Bone marrow (tissue), 2 donors: ENCODE results near the gene DCX.

Experiments used
- DNase-seq, 2 donors: peaks; one replicate each; lab custom pipeline; 2025; lab: John Stamatoyannopoulos, UW

Gene DCX

DNA sequence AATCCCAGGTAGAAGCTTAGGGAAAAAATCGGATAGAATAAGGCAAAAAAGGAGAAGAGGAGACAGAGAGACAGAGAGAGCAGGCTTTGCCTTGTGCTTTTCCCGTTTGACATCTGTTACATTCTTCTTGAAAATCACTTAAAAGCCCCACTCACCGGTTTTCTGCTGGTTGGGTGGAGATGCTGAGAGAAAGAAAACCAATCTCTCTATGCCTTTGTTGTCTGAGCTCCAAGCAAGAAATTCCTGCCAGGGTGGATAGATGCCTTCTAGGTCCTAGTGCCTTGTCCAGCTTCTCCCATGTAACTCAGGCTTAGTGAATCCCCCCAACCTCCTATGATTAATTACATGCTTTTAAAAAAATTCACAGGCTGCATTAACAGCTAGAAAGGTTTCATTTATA is at the start of gene DCX:
Gene DCX (minus strand): TSS at position 210 of the 400 bp plus-strand sequence. CDS start 1,794 bp downstream, outside the sequence.
- no peak for DNase-seq

DNA sequence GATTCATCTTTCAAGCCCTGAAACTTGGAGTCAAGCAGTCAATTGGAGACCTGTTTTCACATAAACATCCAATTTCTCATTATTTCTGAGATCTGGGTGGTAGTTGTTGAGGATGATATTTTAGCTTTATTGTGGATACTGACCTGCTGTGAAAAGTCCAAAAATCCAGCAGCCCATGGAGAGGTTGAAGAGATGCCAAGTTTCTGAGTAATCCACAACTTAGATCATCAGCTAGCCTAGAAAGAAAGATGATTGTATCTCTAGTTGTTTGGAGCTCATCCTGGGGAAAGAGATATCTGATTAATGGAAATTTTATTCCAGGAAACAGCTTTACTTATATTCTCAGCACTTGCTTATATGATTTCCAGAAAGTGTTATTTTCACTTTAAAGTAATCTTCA is 48.6 kb upstream of the DCX start:
- no peak for DNase-seq

DNA sequence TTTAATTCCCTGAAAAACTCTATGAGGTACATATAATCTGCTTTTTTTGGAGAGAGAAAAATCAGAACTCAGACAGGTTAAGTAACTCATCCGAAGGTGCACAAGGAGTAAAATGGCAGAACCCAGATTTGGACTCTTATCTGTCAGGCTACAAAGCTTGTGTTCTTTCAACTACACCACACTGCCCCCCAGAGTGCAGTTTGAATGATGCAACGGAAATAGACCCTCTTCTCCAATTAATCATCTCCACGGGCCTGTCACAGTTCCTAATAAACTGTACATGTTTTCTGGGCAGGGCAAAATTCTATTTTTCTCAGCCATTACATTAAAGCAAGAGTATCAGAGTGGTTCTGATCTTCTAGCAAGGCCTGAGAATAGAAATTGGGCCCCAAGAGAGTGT is 35.3 kb upstream of the DCX start:
- no peak for DNase-seq

DNA sequence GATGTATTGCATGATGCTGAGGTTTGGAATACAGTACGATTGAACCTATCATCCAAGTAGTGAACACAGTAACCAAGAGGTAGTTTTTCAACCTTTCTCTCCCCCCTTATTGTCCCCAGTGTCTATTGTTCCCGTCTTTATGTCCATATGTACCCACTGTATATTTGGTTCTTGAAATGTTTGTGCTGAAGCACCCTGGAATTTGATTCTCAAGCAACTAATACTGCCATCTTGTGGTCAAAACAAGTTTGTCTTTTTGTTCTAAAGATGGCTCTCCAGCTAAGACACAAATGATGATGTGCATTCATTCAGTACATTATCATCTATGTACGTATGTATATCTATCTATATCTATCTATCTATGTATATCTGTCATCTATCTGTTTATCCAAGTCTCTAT is 33.5 kb upstream of the DCX start:
- DNase-seq, result no peak

DNA sequence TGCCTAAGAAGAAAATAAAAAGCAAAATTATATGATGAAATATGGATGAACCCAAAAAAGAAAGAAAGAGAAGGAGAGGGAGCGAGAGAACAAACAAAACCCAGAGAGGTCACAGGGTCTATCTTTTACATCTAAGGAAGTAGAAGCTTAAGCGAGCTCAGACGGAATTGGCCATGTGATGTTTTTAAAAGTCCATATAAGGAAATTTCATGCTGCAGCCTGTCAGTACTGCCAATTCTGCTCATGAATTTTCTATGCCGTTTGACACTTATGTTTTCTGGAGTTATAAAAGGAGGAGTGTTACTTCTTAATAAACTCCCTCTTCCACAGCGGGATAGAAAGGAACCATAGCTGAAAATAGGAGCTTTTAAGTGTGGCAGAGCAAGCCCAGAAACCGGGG is 32.9 kb upstream of the DCX start:
- DNase-seq, result no peak

DNA sequence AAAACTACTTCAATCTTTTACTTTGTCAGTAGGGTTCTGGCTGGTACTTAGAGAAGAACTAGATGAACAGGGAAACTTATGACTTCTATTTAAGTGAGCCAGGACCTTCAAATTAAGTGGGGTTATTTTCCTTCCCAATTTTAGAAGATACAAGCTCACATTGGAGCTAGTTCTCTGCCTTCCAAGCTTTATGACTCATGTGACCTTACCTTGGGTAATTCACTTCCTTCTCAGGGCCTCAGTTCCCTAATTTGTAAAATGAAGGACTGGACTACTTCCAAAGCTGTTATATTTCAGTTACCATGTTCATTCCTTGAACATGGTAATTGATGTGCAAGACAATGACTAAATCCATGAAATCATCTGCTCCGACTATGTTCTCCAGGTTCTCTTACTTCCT is 32.0 kb upstream of the DCX start:
- DNase-seq, result no peak

DNA sequence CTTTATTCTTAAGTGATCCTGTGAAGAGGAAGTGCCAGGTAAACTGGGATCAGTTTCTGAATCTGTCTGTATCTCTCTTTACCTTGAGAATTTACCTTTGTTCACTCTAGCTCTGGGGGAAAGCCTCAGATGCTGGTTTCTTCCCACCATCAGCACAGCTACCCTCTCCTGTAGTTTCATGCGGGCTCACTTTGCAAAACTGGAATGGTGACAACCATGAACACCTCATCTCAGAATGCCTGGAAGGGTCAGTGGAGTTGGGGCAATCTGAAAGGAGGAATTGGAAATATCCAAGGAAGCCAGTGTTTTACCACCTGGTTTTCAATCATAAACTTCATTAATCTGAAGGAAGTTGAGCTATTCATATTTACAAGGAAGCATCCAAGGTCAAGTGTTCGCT is 30.8 kb upstream of the DCX start:
- DNase-seq, result no peak

DNA sequence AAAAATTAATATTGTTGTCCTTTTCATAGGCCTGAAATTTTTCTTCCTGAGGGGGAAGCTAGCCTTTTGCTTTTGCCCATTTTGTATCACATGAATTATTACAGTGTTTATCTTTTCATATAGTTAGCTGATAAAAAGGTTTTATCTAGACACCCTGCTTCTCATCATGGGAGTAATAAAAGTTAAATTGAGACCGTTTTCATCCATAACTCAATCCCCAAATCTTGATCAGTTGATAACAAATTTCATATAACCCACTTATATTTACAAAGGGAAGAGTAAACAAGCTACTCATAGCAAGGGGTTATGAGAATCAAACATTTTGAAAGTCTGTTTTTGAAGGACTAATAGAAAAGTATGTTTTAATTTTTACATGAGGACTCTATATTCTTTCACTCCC is 23.5 kb upstream of the DCX start:
- no peak for DNase-seq

DNA sequence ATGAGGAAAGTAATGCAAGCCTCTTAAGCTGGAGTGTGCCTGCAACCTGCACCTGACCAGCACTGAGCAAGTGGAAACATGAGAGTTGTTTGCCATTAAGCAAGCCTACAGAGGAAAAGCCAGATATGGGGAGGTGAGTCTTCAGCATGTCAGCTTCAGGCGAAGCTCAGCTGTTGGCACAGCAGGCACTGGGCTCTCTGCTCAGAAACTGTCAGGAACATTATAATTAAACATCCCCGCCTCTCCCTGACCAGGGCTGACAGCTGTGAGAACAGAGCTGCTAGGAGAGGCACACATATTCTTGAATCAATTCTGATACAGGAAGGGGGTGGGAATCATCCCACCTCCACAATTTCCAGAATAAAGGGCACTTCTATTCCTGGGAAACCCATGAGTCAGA is 19.0 kb upstream of the DCX start:
- DNase-seq, result no peak

DNA sequence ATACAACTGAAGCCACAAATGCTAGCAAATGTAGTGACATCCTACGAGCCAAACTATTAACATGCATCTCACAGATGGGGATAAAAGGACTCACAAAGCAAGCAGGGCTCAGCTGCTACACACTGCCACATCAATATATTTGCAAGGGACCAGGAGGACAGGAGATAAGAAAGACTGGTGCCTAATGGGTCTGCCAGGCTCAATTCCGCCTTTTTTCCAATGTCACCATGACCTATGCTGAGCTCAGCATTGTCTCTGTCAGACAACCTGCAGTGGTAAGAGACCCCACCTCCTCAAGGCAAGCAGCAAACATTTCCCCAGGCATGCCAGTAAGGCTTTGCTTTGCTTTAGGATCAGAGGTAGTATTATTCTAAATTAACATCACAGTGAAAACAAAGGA is 435 bp downstream of the DCX start:
- DNase-seq, result no peak

DNA sequence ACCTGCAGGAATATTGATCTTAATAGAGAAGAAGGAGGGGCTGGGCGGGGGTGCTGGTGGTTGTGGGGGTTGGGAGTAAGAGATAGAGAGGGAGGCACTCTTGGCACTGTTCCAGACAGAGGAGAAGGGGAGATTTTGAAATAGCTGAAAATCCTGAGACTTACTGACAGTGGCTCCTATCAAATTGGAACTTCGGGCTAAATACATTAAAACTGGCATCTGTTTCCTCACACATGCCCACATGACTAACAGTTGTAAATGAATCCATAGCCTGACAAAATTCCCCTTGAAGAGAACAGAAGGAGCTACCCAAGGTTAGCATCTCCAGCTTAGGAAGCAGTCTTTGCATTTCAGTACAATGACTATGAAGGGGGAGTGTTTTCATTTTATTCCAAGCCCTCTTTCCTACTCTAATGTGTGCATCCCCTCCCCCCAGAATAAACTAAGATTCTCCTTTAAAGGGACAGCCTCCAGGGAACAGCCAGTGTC is 1.4 kb downstream of the DCX start:
- DNase-seq, result no peak

DNA sequence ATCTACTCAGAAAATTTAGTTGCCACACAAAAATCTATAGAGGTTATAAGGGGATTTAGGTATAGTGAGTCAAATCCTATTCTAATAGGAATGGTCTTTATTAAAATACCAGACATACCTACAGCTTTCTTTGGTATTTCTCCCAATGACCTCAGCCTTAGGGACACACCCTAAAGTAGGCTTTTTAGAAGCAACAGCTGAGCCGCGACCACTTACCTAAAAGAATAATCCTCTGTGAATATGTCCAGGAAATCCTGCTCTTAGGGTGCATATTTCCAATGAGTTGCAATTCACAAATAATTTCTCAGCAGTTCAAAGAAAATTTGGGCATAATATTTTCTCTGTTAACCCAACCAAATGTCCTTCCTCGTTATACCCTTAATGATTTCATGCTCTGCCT is 2.7 kb downstream of the DCX start:
- DNase-seq, result no peak

DNA sequence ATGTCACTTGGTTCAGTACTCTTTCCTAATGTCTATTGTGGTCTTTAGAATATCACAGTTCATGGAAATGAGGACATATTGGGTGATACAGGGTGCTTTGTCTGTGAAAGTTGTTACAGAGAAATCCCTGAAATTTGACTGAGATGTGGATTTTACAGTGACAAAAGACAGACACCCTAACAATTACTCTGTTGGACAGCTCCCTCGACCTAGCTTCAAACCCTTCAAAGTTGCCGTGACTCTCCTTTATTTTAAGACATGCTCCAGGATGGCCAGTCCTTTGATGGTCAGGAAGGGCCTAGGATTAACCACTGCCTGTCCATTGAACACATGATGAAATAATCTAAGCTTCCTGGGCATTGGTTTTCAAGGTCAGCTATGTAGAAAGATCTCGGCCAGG is 4.0 kb downstream of the DCX start:
- DNase-seq, result no peak

DNA sequence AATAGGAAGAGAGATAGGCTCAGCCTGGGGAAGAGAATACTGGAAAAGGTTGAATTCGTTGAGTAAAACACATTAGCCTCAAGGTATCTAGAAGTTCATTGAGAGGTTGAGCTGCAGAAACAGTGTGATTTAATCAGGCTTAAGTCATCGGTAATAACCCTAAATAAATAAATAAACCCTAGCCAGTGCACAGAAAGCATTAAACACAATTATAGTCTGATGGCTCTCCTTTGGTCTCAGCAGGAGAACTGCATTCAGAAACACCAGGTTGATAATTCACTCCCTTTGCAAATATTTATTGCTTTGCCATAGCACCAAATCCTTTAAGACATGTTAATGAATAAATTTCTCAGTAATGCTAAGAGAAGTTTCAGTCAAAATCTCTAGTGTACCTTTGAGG is 9.6 kb downstream of the DCX start:
- no peak for DNase-seq

DNA sequence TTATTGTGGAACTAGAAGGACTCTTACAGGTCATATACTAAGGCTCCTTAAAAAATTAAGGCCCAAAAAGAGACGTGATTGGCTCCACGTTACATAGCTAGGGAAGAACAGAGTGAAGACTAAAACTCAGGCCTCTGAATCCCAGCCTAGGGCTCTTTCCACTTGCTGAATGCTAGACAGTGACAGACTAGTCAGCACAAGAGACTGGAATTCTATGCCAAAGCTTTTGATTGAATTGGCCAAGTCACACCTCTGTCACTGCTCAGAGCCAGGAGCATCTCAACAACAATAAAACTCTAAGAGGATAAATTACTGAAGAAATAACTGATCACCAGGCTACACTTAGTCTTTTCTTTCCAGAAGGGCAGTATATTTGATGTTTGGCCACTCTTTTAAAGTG is 16.8 kb downstream of the DCX start:
- DNase-seq, result no peak

DNA sequence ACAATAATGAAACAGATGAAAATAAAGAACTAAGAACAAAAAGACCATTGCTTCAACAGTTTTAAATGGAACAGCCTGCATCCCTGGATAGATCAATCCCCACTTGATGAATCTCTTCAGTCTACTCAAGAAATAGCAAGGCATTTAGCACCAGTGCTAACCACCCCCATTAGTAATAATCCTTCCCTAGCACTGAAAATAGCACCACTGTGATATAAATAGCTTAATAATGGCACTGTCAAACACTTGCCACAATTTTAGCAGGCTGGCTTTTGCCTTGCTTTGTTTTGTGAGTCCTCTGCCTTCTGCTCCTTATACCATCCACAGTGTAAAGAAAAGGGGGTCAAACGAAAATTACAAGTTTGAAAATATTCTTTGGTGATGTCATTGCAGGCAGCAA is 17.4 kb downstream of the DCX start:
- DNase-seq, result no peak

DNA sequence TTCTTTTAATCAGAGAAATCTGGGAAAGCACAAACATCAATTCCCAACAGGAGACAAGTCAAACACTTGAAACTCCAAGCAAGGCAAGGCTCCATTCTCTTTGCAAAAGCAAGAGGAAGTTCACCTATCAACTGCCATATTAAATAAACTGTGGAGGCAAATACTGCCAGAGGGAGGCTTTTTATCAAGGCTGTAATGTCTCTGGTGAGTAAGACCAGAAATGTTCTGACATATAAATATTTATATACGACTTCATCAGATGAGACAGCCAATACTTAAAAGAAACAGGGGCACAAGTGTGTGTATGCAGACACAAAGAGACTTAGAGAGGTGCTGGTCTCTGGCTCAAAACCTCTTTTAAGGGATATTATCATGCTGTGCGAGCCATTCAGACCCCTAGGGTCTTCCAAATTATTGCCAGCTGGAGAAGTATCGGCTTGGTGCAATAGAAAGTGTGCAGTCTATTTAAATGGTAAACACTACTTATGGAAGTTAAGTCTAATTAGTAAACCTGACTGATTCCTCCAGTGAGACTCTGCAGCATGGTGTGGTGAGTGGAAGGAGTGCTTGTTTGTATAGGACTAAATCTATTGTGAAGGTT is 24.4 kb downstream of the DCX start:
- DNase-seq, result no peak

DNA sequence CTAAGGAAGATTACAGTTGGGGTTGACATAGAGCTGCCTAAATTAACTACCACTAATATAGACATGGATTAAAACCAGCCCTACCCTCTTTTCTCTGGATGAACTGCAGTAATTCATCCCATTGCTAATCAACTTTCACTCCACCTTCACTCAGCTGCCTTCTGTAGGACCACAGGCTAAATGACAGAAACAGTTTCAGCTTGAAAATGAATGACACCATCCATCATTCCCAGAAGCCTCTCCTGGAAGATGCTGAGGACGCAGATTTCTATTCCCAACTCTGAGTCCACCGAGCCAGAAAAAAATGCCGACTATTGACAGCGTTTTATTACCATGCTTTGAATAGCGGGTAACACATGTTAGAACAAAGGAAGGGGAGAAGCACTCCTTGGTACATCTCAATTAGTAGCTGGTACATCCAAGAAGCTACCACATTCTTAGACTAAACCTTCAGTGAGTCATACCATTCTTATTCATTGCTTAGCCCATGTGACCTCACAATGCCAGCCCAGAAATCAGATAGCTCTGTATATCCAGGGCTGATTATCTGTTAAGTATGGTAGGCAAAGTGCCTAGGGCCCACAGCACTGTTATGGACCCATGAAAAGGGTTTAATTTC is 25.3 kb downstream of the DCX start:
- DNase-seq, result no peak

DNA sequence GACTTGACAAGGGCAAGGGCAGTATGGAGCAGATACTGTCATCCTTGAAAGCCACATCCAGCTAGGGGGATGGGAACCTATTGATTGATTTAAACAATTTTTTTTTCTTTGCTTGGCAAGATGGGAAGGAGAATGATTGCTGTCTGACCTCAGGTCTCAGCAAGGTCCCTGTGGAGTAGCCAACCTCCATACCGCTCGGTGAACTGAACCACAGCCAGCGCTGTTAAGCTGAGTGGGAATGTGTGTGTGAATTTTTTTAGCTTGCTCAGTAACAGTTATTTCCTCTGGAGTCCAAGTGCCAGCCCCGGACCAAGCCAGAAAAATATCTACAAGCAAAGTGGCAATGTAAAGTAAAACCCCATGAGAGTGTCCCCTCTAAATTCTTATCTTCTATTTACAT is 25.9 kb downstream of the DCX start:
- no peak for DNase-seq

DNA sequence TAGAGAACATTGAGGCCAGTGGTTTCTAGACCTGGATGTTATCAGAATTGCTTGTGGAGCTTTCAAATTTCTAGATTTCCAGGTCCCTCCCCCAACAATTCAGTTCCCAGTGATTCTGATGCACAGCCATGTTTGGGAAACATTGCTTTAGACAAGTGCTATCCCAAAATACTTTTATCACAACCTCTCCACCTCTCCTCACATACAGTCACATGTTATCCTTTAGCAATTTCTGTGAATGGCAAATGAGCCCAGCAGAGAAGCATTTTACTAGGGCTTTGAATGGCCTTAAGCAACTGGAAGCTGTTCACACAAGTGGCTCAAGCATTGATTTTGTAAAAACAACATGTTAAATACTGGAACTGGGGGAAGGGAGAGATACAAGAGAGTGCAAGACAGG is 29.7 kb downstream of the DCX start:
- no peak for DNase-seq

DNA sequence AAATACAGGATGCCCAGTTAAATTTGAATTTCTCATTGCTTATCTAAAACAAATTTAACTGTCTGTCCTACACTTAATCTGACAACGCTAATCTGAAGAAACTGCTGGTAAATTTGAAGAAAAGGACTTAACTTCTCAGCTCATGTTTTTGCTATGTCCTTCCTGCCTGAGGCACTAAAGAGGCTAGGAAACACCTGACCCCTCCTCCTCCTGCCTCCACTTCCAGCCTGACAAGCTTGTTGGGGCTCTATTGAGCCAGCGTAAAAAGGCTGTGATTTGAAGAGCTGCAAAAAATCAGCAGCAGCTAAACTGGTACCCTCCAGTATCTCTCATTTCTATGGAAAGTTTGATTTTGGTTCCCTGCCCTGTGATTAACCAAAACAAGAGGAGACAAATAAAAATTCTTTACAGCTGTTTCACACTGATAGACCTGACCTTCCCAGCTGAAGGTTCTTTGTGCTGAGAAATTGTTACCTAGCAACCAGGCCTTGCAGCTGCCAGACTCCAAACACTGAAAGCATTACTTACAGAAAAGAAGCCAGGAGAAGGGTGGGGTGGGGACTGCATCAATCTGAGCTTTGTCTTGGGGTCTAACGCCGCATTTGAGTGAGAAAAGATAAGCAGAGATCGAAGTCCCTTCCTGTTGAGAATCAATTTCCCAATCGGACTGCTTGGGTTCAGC is 35.0 kb downstream of the DCX start:
- no peak for DNase-seq

DNA sequence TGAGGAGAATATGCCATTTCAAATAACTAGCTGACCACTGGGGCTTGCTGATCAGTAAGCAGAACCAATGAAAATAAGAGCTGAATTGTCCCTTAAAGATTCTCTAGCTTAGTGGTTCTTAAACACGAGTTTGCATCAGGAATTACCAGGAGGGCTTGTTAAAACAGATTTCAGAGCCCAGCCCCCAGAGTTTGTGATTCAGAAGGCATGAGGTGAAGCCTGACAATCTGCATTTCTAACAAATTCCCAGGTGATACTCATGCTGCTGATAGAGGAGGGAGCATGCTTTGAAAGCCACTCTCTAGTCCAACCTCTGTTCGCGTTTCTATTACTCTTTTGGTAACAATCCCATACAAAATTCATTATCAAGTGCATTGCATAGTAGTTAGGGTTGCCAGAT is 35.5 kb downstream of the DCX start:
- DNase-seq, result no peak

DNA sequence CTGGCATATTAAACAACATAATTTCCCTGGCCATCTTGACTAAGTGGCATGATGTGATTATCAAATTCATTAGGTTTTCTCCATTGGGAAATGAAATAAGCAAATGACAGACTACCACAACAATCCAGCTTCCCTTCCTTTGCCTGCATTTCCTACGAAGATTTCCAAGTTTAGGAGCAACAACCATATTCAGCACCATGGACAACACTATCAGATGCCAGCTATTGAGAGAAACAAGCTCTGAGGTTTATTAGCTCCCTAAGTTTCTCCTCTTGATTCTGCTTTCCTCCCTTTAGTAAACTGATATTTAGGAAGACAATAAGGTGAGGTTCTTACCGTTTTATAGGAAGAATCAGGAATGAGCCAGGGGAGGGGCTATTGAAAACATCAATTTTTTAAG is 36.2 kb downstream of the DCX start:
- DNase-seq, result no peak

DNA sequence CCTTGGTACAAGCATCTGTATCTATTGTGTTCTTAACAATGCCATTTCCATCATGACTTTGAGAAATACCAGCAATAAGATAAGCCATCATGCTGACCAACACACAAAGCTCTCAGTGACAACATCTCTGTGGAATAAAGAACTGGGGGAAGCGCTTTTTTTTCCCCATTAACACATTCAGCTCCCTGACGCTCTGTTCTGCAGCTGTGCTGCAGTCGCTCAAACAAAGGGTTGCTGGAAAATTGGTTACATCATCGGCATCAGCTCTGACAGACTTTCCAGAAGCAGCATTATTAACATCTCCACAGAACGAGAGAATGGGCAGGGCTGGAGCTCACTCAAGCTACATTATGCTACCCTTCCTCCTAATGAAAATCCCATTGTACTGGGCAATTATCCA is 39.9 kb downstream of the DCX start:
- DNase-seq, result no peak
